Vagina (tissue), 2 donors: Measurements from ENCODE around the gene PABPN1.

Experiments used
- CTCF ChIP-seq, 3 experiments: fragments of 450-650 bp in 2 of 3; fragments of 200-600 bp in 1 of 3; sonication (generic) in 1 of 3; IDR thresholded peaks; one replicate each; pipeline ENCODE4 v1.5.1; 2017 to 2019; ENCODE audit warnings: antibody characterized with exemption in 3 of 3, mild to moderate bottlenecking in 2 of 3, moderate library complexity in 2 of 3
- POLR2A ChIP-seq, 2 donors: fragments of 450-650 bp; IDR thresholded peaks; one replicate each; pipeline ENCODE4 v1.6.1; 2017; ENCODE audit warnings: antibody characterized with exemption in 2 of 2, mild to moderate bottlenecking in 2 of 2, moderate library complexity in 2 of 2

GRCh38 chr14:23284654-23285529 lies 36.4 kb upstream of the PABPN1 start:
- no peak for TF ChIP-seq POLR2A (IDR thresholded peaks at IDR 0.05)
- TF ChIP-seq CTCF (IDR thresholded peaks at IDR 0.05): no peak
